ENCODE data around the gene SLC35G1.

The SLC35G1 gene

GRCh38 chr10:93947524-93947923 is 53.7 kb downstream of the SLC35G1 start:
- DNase-seq (ENCODE audit: low read depth in 2 of 2) = no peak

GRCh38 chr10:93951905-93952304 is 58.1 kb downstream of the SLC35G1 start:
- DNase-seq (ENCODE audit: low read depth in 2 of 2) = no peak
